Measurements from ENCODE around the gene HSP90AA1.

HSP90AA1 gene

GRCh38 chr14:102063808-102064429 is 22.9 kb downstream of the HSP90AA1 start:
- no peak for DNase-seq

- peak; percentile 3 for DNase-seq
Observed at GRCh38 chr14:102063109-102063807, 23.6 kb downstream of the HSP90AA1 start.

DNA sequence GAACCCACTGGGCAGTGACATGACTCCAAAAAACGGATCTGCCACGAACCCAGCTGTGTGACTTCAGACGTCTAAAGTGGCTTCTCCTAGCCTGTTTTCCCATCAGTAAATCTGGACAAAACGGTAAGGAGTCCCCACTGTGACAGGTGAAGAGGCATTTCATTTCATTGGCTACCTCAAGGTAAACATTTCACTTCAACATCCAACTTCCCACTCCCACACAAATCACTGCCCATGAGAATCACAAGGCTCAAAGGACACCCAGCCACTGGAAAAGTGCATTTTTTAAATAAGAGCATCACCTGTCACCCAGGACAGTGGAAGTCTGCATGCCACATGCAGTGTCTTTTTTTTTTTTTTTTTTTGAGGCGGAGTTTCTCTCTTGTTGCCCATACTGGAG is 27.9 kb downstream of the HSP90AA1 start:
- DNase-seq = no peak

GRCh38 chr14:102058146-102058545 is 28.7 kb downstream of the HSP90AA1 start:
- no peak for DNase-seq

GRCh38 chr14:102057480-102058114 is 29.2 kb downstream of the HSP90AA1 start:
- DNase-seq = no peak

DNA sequence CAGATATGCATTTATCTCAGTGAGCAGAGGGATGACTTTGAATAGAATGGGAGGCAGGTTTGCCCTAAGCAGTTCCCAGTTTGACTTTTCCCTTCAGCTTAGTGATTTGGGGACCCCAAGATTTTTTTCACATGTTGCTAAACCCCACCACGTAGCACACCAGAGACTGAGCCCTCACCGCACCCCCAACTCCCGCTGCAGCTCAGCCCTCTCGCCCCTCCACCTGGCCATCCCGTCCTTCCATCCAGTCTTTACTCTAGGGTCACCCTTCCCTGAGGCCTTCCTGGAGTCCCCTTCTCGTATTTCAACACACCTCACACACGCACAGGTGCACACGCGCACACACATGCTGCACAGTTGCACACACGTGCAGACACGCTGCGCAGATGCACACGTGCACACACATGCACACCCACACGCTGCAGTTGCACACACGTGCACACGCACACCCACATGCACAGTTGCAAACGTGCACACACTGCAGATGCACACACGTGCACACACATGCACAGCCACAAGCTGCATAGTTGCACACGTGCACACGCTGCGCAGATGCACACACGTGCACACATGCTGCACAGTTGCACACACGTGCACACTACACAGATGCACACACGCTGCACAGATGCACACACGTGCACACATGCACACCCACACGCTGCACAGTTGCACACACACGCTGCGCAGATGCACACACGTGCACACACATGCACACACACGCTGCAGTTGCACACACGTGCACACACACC is 30.0 kb downstream of the HSP90AA1 start:
- no peak for DNase-seq

DNA sequence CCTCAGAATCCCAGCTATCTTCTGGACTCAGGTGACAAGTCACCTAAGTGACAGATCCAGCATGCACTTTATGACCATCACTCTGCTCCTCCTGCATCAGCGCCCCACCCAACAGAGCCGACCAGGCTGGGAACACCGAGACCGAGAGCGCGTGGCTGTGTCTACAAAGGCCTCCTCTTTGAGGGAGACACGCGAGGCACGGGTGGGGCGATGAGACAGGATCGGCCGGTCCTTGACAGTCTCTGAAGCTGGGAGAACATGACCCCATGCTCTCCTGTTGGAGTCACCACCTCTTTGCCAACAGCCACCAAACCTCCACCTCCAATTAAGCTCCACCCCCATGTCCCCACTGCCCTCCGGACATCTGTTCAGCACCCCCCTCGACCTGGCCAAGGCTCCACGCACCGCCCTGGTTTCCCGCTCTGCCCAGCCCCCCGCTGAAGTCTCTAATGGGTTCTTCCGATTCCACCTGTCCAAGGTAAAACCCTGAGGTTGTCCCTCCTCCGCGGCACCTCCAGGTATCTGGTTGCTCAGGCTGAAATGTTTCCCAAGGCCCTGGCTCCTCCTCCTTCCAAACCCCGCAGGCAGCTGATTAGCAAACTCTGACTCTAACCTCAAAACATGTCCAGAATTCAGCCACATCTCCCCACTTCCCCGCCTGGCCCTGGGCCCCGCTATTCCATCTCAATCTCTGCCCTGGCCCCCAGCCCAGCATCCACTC is 31.5 kb downstream of the HSP90AA1 start:
- no peak for DNase-seq

DNA sequence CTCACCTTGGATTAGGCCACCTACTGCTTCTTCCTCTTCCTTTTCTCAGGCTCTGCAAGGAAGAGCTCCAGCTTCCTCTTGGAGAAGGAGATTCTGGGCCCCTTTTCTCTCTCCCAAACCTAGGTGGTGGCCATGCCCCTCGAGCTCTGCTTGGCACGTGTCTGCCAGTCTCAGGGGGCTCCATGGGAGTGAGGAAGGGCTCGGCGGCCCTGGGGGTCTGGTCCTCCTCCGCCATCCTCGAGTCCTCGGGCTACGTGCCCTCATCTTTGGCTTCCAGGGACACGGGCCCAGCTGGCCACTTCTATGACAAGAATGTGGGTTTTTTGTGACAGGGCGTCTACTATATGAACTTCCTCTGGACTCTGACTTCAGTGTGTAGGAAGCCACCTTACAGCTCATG is 34.3 kb downstream of the HSP90AA1 start:
- DNase-seq = no peak

DNA sequence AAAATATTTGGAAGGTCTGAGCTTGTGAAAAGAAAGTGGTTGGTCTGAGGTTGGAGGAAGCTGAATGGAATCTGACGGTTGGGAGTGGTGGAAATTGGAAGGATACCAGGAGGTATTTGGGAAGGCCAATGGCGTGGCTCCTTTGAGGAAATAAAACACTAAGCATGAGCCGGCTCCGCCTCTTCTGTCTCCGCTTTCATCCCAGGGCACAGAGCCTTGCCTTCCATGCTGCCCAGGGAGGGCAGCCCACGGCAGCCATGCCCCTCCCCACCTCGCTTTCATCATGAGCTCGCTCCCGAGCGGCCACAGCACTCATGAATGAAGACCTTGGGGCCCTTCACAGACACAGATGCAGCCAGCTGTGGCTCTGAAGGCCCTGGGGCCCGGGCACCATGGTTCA is 36.2 kb downstream of the HSP90AA1 start:
- no peak for DNase-seq

DNA sequence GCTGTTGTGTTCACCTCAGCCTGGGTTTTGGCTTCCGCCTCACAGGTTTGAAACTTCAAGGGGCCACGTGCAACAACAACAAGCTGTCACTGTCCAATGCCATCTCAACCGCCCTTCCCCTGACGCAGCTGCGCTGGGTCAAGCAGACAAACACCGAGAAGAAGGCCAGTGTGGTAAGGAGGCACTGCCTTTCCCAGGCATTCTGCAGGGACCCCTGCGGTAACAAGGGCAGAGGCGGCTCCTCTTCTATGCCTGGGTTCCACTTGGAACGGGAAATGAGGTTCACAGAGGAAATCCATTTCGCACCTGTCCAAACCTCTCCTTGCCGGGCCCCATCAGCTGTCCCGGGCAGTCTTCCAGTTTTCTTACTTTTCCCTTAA is 36.8 kb downstream of the HSP90AA1 start:
- DNase-seq = no peak

DNA sequence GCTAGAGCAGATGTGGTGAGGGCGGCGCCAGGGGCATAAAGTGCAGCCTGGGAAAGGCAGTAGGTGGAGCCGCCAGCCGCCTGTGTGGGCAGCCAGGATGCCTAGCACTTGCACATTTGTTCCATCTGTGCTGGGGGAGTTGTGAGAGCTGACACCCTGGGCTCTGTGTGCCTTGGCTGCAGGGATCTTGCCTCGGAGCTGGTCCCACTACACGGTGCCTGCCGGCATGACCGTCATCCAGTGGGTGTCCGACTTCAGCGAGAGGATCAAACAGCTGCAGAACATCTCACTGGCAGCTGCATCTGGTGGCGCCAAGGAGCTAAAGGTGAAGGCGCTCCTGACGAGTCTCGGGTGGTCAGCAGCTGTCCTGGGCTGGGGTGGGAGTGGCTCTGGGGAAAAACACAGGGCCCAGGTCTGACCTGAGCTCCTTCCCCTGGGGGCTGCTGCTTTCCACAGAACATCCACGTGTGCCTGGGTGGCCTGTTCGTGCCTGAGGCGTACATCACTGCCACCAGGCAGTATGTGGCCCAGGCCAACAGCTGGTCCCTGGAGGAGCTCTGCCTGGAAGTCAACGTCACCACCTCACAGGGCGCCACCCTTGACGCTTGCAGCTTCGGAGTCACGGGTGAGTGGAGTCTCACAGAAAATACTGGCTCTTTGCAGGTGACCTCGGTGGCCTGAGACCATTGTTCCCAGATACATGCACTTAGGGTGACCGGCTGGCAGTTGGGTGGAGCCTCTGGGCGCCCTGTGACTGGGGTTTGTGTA is 37.4 kb downstream of the HSP90AA1 start:
- DNase-seq = no peak

- no peak for DNase-seq
Observed at GRCh38 chr14:102047808-102048540, 38.9 kb downstream of the HSP90AA1 start.

- no peak for DNase-seq
Observed at GRCh38 chr14:102046337-102047278, 40.2 kb downstream of the HSP90AA1 start.

GRCh38 chr14:102044566-102044965 is 42.3 kb downstream of the HSP90AA1 start:
- DNase-seq = no peak

- no peak for DNase-seq
Observed at GRCh38 chr14:102043251-102044025, 43.4 kb downstream of the HSP90AA1 start.

DNA sequence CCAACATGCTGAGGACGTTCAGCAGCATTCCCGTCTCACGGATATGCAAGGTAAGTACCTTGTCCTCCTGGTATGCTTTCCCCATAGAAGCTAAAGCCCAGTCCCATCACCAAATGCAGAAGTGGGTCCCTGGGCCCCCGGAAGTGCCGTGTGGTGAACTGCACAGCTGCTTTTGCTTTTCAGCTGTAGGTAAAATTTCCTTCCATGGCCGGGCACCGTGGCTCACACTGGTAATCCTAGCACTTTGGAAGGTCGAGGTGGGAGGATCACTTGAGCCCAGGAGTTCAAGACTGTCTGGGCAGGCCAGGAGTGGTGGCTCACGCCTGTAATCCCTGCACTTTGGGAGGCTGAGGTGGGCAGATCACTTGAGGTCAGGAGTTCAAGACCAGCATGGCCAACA is 44.1 kb downstream of the HSP90AA1 start:
- DNase-seq = no peak

DNA sequence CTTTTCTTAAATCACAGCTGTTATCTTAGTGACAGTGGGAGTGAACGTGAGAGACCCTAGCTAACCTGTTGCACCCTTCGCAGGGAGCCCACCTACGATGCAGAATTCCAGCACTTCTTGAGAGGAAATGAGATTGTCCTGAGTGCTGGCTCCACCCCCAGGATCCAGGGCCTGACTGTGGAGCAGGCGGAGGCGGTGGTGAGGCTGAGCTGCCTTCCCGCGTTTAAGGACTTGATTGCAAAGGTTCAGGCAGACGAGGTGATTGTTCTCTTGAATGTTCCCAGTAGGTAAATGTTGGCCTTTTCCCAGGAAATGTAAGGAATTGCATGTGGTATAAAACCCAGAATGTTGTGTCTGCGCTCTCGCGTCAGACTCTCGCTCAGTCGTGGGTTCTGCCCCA is 46.7 kb downstream of the HSP90AA1 start:
- no peak for DNase-seq

DNA sequence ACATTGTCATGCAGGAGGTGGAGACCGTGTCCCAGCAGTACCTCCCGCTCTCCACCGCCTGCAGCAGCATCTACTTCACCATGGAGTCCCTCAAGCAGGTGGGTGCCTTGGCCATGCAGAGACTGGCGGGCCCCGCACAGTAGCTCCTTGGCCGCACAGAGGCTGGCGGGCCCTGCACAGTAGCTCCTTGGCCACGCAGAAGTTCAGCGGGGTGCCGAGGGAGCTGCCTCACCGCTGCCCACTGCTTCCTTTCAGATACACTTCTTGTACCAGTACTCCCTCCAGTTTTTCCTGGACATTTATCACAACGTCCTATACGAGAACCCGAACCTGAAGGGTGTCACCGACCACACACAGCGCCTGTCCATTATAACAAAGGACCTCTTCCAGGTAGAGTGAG is 47.7 kb downstream of the HSP90AA1 start:
- no peak for DNase-seq

DNA sequence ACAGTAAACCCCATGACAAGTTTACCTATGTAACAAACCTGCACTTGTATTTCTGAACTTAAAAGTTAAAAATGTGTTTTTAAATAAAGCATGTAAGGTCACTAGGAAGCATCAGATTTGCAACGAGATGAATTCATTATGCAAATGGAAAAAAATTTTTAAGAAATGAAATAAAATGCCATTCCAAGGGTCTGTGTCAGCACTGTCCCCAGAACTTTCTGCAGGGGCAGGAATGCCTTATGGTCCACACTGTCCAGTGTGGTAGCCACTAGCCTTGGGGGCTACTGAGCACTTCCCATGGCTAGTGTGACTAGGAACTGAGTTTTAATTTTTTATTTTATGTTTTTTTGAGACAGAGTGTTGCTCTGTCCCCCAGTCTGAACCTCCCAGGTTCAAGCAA is 49.2 kb downstream of the HSP90AA1 start:
- no peak for DNase-seq
